ENCODE measurements around the gene ACER3.
"Not testable (repeated sequence)": the region's sequence is repeated elsewhere in the genome, so short reads cannot be mapped to it uniquely, and the experiment has no call there.

The ACER3 gene

DNA sequence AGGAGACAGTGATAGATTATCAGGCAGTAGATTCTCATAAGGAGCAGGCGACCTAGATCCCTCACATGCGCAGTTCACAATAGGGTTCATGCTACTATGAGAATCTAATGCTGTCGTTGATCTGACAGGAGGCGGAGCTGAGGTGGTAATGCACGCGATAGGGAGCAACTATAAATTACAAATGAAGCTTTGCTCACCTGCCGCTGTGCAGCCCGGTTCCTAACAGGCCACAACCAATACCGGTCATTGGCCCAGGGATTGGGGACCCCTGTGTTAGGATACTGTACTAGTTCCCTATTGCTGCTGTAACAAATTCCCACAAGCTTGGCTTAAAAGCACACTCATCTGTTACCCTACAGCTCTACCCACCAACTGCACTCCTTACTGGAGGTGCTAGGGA is 184.2 kb downstream of the ACER3 start:
- H3K4me3 ChIP-seq (replicated peaks; ENCODE audit: insufficient read depth, low read length) = no peak overlapping the region
- no peak overlapping the region for H3K27ac ChIP-seq (replicated peaks)
- H3K27me3 ChIP-seq (ENCODE audit: insufficient read depth, poor library complexity, severe bottlenecking) = peaks cover 2% of the 10 kb centered on the region
- no peak for DNase-seq (ENCODE audit: low read depth in 1 of 2, low spot score in 1 of 2)
- TF ChIP-seq SPI1 (IDR thresholded peaks at IDR 0.05; ENCODE audit: borderline replicate concordance, low read depth) = no peak
- TF ChIP-seq, protein P1, sequence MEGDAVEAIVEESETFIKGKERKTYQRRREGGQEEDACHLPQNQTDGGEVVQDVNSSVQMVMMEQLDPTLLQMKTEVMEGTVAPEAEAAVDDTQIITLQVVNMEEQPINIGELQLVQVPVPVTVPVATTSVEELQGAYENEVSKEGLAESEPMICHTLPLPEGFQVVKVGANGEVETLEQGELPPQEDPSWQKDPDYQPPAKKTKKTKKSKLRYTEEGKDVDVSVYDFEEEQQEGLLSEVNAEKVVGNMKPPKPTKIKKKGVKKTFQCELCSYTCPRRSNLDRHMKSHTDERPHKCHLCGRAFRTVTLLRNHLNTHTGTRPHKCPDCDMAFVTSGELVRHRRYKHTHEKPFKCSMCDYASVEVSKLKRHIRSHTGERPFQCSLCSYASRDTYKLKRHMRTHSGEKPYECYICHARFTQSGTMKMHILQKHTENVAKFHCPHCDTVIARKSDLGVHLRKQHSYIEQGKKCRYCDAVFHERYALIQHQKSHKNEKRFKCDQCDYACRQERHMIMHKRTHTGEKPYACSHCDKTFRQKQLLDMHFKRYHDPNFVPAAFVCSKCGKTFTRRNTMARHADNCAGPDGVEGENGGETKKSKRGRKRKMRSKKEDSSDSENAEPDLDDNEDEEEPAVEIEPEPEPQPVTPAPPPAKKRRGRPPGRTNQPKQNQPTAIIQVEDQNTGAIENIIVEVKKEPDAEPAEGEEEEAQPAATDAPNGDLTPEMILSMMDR (IDR thresholded peaks at IDR 0.05; ENCODE audit: insufficient read depth, low read length) = no peak
- no peak for TF ChIP-seq GABPA (IDR thresholded peaks at IDR 0.05; ENCODE audit: low read depth)
- TF ChIP-seq REST (IDR thresholded peaks at IDR 0.05; ENCODE audit: insufficient replicate concordance, low read depth) = no peak
- TF ChIP-seq POLR2AphosphoS5 (IDR thresholded peaks at IDR 0.05; ENCODE audit: low read depth) = no peak

DNA sequence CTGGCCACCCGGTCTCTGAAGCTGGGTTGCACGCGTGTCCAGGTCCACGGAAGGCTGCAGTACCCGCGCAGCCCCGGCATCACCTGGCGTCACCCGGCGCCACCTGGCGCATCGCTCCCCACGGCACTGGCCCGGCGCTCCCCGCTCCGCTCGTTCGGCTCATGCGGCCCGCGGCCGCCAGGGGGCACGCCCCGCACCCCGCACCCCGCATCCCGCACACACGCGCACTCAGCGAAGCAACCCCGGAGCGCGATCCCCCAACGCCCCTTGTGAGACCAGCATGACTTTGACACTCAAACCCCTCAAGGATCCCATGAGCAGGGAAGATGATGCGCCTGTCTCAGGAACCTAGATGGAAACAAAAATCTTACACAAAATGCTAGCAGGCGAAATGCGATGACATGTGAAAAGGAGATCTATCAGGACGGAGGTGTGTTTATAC is 185.4 kb downstream of the ACER3 start:
- DNase-seq (ENCODE audit: low read depth in 1 of 2, low spot score in 1 of 2) = peak in 1 of 2 experiments; percentile 24
- TF ChIP-seq GABPA (IDR thresholded peaks at IDR 0.05; ENCODE audit: low read depth) = no peak
- TF ChIP-seq SPI1 (IDR thresholded peaks at IDR 0.05; ENCODE audit: borderline replicate concordance, low read depth) = no peak
- TF ChIP-seq POLR2AphosphoS5 (IDR thresholded peaks at IDR 0.05; ENCODE audit: low read depth) = no peak
- TF ChIP-seq REST (IDR thresholded peaks at IDR 0.05; ENCODE audit: insufficient replicate concordance, low read depth) = no peak
- TF ChIP-seq, protein P1 (IDR thresholded peaks at IDR 0.05; ENCODE audit: insufficient read depth, low read length) = peak; percentile 8
- no peak overlapping the region for H3K4me3 ChIP-seq (replicated peaks; ENCODE audit: insufficient read depth, low read length)
- no peaks in the 10 kb centered on the region for H3K27me3 ChIP-seq (ENCODE audit: insufficient read depth, poor library complexity, severe bottlenecking)
- H3K27ac ChIP-seq (replicated peaks) = no peak overlapping the region

DNA sequence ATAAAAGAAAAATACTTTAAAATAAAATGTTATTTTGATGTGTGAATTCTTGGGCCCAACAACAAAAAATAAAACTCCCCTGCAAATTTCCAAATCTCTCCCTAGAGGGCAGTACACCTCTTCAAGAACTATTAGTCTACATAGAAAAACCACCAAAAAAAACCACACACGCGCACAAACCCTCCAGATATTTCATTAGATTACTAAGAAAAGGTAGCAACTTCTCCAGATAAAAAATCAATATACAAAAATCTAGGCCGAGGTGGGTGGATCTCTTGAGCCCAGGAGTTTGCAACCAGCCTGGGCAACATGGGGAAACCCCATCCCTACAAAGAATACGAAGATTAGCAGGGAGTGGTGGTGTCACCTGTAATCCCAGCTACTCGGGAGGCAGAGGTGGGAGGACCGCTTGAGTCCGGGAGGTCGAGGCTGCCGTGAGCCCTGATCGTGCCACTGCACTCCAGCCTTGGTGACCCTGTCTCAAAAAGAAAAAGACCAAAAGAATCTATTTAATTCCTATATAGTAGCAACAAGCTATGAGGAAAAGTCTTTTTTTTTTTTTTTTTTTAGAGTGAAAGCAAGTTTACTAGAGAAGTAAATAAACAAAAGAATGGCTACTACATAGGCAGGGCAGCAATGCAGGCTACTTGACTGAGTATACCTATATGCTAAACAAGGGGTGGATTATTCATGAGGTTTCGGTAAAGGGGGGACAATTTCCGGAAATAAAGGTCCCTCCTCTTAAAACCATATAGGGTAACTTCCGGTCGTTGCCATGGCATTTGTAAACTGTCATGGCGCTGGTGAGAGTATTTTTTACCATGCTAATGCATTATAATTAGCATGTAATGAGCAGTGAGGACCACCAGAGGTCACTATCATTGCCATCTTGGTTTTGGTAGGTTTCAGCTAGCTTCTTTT is 186.5 kb downstream of the ACER3 start:
- TF ChIP-seq POLR2AphosphoS5 (IDR thresholded peaks at IDR 0.05; ENCODE audit: low read depth) = no peak
- TF ChIP-seq, protein P1 (IDR thresholded peaks at IDR 0.05; ENCODE audit: insufficient read depth, low read length) = peak; percentile 37
- peak; percentile 46; the same call in 1 of the 2 replicates for TF ChIP-seq GABPA (IDR thresholded peaks at IDR 0.05; ENCODE audit: low read depth)
- TF ChIP-seq SPI1 (IDR thresholded peaks at IDR 0.05; ENCODE audit: borderline replicate concordance, low read depth) = no peak
- TF ChIP-seq REST (IDR thresholded peaks at IDR 0.05; ENCODE audit: insufficient replicate concordance, low read depth) = no peak
- Histone ChIP-seq H3K27ac (replicated peaks) (no peak overlapping the region), H3K27me3 (ENCODE audit: insufficient read depth, poor library complexity, severe bottlenecking) (no peaks in the 10 kb centered on the region), H3K4me3 (replicated peaks; ENCODE audit: insufficient read depth, low read length) (peak overlapping the region; percentile 48)
- peak; percentile 73 to 89 for DNase-seq (ENCODE audit: low read depth in 1 of 2, low spot score in 1 of 2)

- not testable (repeated sequence) for DNase-seq (ENCODE audit: low read depth in 1 of 2, low spot score in 1 of 2); H3K4me3 ChIP-seq (replicated peaks; ENCODE audit: insufficient read depth, low read length)
Observed at GRCh38 chr11:77047928-77048446, 187.3 kb downstream of the ACER3 start.

More at GRCh38 chr11:77047928-77048446, 187.3 kb downstream of the ACER3 start:
- H3K27me3 ChIP-seq (ENCODE audit: insufficient read depth, poor library complexity, severe bottlenecking); H3K27ac ChIP-seq (replicated peaks): not testable (repeated sequence)

Measured in HL-60 (cell line).